ENCODE data around the gene MEF2D. TPM values are rescaled to one million over a fixed set of nuclear protein-coding genes. Genes with fewer than 3 reads are reported as not detected.

MEF2D gene
- total RNA-seq: 17.8 and 21.3 TPM in 2 replicates

GRCh38 chr1:156500543-156500792 lies at the start of gene MEF2D:
TSS of gene MEF2D (minus strand) at chr1:156500775. CDS start at chr1:156483292, 17,483 bp downstream.

Other genes with a start within 250 kb of the MEF2D start
- 24.6 TPM in 2 replicates for gene SMG5, start 217.9 kb downstream of the MEF2D start, total RNA-seq
- 1.1 and 2.1 TPM in 2 replicates for gene TMEM79, start 216.4 kb downstream of the MEF2D start, total RNA-seq
- 87.1 and 87.4 TPM in 2 replicates for gene GLMP, start 205.1 kb downstream of the MEF2D start, total RNA-seq
- gene VHLL, start 201.5 kb downstream of the MEF2D start, total RNA-seq: not detected in 2 replicates
- 189 and 190 TPM in 2 replicates for gene CCT3, start 162.5 kb downstream of the MEF2D start, total RNA-seq
- 0.62 TPM in 1 of 2 replicates, not detected in the other for gene TSACC, start 162.2 kb downstream of the MEF2D start, total RNA-seq
- gene RHBG, start 131.6 kb downstream of the MEF2D start, total RNA-seq: 0.10 TPM in 1 of 2 replicates, not detected in the other
- 0.87 and 1.5 TPM in 2 replicates for gene IQGAP3, start 71.8 kb upstream of the MEF2D start, total RNA-seq
- not detected in 2 replicates for gene TTC24, start 78.9 kb upstream of the MEF2D start, total RNA-seq
- 38.4 and 52.2 TPM in 2 replicates for gene NAXE, start 91.0 kb upstream of the MEF2D start, total RNA-seq
- gene GPATCH4, start 100.7 kb upstream of the MEF2D start, total RNA-seq: 7.7 and 11.5 TPM in 2 replicates
- 2.2 TPM in 1 of 2 replicates, not detected in the other for gene HAPLN2, start 118.6 kb upstream of the MEF2D start, total RNA-seq
- gene BCAN, start 141.3 kb upstream of the MEF2D start, total RNA-seq: 0.06 TPM in 1 of 2 replicates, not detected in the other
- gene NES, start 176.6 kb upstream of the MEF2D start, total RNA-seq: 27.0 and 30.6 TPM in 2 replicates
- 17.6 and 27.8 TPM in 2 replicates for gene CRABP2, start 204.8 kb upstream of the MEF2D start, total RNA-seq
- 13.1 and 14.9 TPM in 2 replicates for gene METTL25B, start 227.7 kb upstream of the MEF2D start, total RNA-seq
- gene ISG20L2, start 228.0 kb upstream of the MEF2D start, total RNA-seq: 11.8 and 15.8 TPM in 2 replicates
- 63.6 and 72.1 TPM in 2 replicates for gene MRPL24, start 240.3 kb upstream of the MEF2D start, total RNA-seq

Measured in cardiac ventricle fibroblast (primary cell).